Fibroblast of pulmonary artery (primary cell): Measurements from ENCODE around the gene SETD1A.
"Not testable (repeated sequence)": the region's sequence is repeated elsewhere in the genome, so short reads cannot be mapped to it uniquely, and the experiment has no call there.

ENCODE experiments used
- DNase-seq: peaks from one replicate; pipeline ENCODE4 v3.0.0-alpha.2; 2010; ENCODE audit warnings: low read depth
- H3K4me3 ChIP-seq: replicated peaks from 2 replicates; pipeline ENCODE4 v1.5.1; 2011; ENCODE audit warnings: low read depth, mild to moderate bottlenecking, control low read depth, low read length, moderate library complexity
- CTCF ChIP-seq: IDR thresholded peaks from 2 replicates; pipeline ENCODE4 v1.5.1; 2011; ENCODE audit warnings: mild to moderate bottlenecking, control low read depth, low read length, inconsistent platforms; ENCODE audit errors: missing control alignments

SETD1A gene

DNA sequence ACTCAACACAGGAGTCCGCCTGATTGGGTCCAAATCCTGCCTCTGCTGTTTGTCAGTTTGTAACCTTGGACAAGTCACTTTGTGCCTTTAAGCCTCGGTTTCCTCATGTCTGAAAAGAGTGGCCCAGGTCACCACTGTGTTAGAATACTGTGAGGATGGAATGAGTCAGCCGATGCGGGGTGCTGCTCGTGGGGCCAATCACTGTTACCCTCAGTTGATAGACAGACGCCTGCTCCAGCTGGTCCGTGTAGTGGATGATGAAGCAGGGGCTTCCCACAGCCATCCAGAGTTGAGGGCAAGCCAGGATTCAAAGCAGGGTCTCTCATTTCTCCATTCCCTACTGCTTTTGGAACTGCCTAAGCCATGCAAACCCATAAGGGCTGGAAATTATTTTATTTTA lies 28.4 kb upstream of the SETD1A start:
- DNase-seq: no peak
- no peak overlapping the region for H3K4me3 ChIP-seq
- no peak for TF ChIP-seq CTCF

- no peak for TF ChIP-seq CTCF
- no peak for DNase-seq
These were observed 27.4 kb upstream of the SETD1A start for GRCh38 chr16:30930160-30930571.

GRCh38 chr16:30931068-30931650 lies 26.4 kb upstream of the SETD1A start:
- no peak for TF ChIP-seq CTCF
- no peak for DNase-seq

More at GRCh38 chr16:30930160-30930571, 27.4 kb upstream of the SETD1A start:
- no peak overlapping the region for H3K4me3 ChIP-seq

DNA sequence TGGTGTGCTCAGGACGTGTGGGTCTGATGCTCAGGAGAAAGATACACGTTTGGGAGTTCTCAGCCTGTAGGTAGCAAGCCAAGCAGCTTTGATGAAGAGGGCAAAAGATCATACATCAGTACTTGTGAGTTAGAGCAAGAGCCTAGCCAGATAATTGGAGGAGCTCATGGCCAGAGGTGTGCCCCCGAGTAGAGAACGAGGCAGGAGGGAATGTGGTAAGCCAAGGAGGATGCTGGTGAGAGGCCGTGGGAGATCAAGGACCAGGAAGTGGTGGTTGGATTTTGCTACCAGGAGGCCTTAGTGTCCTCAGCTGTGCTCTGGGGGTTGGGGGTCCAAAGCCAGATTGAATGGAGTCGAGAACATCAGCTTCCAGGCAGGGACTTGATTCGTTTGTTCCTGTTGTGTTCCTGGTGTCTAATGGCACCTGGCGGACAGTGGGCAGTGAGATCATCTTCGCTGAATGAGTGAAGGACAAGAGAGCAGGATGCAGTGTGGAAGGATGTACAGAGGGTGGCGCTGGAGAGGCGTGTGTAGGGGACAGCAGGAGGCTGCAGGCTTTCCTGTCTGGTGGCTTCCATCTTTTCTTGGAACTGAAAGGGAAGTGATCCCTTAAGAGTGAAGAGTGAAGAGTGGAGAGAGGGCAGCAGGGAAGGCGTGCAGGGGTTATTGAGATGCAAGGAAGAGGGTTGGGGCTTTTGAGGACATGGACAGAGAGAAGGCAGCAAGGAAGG lies 22.6 kb upstream of the SETD1A start:
- no peak overlapping the region for H3K4me3 ChIP-seq
- peak; percentile 66 for TF ChIP-seq CTCF
- peak; percentile 64 for DNase-seq

More at GRCh38 chr16:30931068-30931650, 26.4 kb upstream of the SETD1A start:
- no peak overlapping the region for H3K4me3 ChIP-seq

GRCh38 chr16:30937692-30938091 lies 19.9 kb upstream of the SETD1A start:
- DNase-seq: no peak
- H3K4me3 ChIP-seq: no peak overlapping the region
- TF ChIP-seq CTCF: no peak

DNA sequence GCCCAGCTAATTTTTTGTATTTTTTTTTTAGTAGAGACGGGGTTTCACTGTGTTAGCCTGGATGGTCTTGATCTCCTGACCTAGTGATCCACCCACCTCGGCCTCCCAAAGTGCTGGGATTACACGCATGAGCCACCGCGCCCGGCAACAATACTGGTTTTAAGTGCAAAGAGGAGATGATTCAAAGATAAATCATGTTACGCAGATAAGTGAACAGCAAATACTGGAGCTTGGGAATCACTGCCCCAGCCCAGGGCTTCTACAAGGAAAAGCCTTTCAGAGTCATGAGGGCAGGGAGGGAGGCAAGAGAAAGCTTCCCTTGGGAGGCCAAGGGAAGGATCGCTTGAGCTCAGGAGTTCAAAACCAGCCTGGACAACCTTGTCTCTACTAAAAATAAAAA lies 18.0 kb upstream of the SETD1A start:
- not testable (repeated sequence) for H3K4me3 ChIP-seq, DNase-seq

DNA sequence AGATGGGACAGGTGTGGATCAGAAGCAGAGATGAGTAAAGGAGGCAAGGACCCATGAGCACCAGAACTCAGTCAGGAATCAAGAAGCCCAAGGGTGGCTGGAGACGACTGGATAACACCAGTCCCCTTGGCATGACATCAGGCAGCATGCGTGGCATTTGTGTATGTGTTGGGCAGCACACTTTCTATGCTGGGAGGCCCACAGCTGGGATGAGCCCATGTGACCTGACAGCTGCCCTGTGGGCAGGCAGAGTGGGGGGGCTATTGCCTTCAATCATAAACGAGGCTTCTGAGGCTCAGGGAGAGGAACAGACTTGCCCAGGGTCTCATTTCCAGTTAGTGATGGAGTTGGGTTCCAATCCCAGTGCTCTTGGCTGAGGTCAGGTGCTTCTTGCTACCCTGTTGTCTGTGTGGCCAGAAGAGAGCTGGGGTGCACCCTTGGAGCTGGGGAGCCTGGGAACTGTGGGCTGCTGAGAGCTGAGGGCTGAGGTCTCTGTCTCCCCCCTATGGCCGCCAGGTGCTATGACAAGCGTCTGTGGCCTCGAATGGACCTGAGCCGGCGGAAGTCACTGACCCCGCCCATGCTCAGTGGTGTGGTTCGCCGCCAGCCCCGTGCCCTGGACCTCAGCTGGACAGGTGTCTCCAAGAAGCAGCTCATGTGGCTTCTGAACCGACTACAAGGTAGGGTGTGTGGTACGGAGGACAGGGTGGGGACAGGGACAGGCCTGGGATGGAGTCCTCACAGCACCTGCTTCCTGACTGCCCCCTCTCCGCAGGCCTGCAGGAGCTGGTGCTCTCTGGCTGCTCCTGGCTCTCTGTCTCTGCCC lies 15.7 kb upstream of the SETD1A start:
- peak; percentile 70 for DNase-seq
- TF ChIP-seq CTCF: peak; percentile 91
- no peak overlapping the region for H3K4me3 ChIP-seq
